ENCODE measurements around the gene TEX22. TPM values are rescaled to one million over a fixed set of nuclear protein-coding genes. Genes with fewer than 3 reads are reported as not detected.

Gene TEX22
- total RNA-seq, 4 donors from 2014 or later: 0.41 TPM; not detected in 3

DNA sequence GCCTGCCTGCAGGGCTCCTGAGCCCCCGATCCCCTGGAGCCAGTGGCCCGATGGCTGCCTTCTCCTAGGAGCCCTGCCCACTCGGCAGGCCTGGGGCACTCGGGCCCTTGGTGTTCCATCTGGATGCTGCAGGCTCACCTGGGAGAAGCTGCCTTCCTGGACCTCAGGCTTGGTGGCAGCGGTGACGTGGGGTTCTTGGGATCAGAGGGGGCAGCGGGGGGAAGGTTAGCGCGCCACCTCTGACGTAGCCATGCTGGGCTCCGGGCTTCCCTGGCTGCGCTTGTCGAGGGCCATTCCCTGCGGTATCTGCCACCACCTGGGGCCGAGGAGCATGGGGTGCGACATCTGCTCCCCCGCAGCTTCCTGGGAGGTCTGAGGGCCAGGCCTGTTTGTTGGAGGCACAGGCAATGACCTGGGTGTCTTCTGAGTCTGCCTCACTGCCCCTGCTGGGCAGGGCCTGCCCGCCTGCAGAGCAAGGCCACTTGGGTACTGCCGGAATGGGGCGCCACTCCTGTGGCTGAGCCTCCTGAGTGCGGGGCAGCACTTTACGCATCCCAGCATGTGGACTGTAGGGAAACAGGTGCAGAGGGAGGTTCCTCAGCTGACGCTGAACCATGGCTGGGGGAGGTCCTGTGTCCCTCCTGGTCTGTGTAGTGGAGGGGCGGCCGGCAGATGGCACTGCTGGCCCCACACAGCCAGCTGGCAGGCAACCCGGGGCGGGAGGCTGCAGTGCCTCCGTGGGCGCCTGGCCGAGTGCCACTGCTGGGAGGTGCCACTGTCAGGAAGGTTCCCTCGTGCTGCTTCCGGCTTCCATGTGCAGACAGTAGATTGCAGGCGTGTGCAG, 41.6 kb downstream of the TEX22 start:
- Histone ChIP-seq H3K27ac (no peak overlapping the region), H3K4me3 (no peak overlapping the region), H3K27me3 (no peaks in the 10 kb centered on the region), H3K4me1 (no peaks in the 10 kb centered on the region), H3K36me3 (no peaks in the 10 kb centered on the region), H3K9me3 (no peaks in the 10 kb centered on the region)
- 91% methylated on average over 32 of the region's 33 CpGs; no CpG with 5 or more reads in 1 of the 2 donors for WGBS, 2 donors (ENCODE audit: low coverage in 1 of 2)
- in situ Hi-C loops (cut with MboI; ENCODE audit: low pct_ligation_motif_present in 1 of 4, low pct_unique_long_range_greater_than_20kb in 1 of 4, low sequenced_read_pairs in 3 of 4): no loop called here
- intact Hi-C loops (cut with DNase I; ENCODE audit: low total_unique reads): loop anchor here (10.0 kb wide), 1 partner anchor 65 kb away; no protein-coding TSS in a partner anchor
- no peak for DNase-seq
- no peak for TF ChIP-seq EP300 (IDR thresholded peaks at IDR 0.05; ENCODE audit: low read depth)
- TF ChIP-seq, protein P1, sequence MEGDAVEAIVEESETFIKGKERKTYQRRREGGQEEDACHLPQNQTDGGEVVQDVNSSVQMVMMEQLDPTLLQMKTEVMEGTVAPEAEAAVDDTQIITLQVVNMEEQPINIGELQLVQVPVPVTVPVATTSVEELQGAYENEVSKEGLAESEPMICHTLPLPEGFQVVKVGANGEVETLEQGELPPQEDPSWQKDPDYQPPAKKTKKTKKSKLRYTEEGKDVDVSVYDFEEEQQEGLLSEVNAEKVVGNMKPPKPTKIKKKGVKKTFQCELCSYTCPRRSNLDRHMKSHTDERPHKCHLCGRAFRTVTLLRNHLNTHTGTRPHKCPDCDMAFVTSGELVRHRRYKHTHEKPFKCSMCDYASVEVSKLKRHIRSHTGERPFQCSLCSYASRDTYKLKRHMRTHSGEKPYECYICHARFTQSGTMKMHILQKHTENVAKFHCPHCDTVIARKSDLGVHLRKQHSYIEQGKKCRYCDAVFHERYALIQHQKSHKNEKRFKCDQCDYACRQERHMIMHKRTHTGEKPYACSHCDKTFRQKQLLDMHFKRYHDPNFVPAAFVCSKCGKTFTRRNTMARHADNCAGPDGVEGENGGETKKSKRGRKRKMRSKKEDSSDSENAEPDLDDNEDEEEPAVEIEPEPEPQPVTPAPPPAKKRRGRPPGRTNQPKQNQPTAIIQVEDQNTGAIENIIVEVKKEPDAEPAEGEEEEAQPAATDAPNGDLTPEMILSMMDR (IDR thresholded peaks at IDR 0.05): no peak
- no peak for TF ChIP-seq POLR2AphosphoS5 (IDR thresholded peaks at IDR 0.05)
- TF ChIP-seq POLR2A (IDR thresholded peaks at IDR 0.05): no peak

DNA sequence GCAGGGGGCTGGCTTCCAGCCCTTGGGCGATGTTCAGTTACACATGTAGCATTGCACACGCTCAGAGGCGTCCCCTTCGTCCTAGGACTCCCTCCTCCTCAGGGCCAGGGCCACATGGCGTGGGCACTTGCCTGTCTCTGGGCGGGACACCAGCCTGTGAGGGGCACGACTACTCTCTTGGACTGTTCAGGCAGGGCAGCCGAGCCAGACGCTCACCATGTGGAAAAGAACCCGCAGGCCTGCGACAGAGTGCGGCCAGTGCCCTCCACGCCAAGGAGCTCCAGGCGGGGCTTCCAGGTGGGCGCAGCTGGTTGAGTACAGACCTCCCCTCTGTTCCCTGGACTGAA, 42.2 kb downstream of the TEX22 start:
- 97% methylated on average over 15 of the region's 15 CpGs; no CpG with 5 or more reads in 1 of the 2 donors for WGBS, 2 donors (ENCODE audit: low coverage in 1 of 2)
- TF ChIP-seq EP300 (IDR thresholded peaks at IDR 0.05; ENCODE audit: low read depth): no peak
- Histone ChIP-seq H3K4me1 (no peaks in the 10 kb centered on the region), H3K4me3 (no peak overlapping the region), H3K27me3 (no peaks in the 10 kb centered on the region), H3K27ac (no peak overlapping the region), H3K9me3 (no peaks in the 10 kb centered on the region), H3K36me3 (no peaks in the 10 kb centered on the region)
- no peak for DNase-seq
- intact Hi-C loops (cut with DNase I; ENCODE audit: low total_unique reads): loop anchor here (10.0 kb wide), 1 partner anchor 66 kb away; no protein-coding TSS in a partner anchor
- in situ Hi-C loops (cut with MboI; ENCODE audit: low pct_ligation_motif_present in 1 of 4, low pct_unique_long_range_greater_than_20kb in 1 of 4, low sequenced_read_pairs in 3 of 4): no loop called here

DNA sequence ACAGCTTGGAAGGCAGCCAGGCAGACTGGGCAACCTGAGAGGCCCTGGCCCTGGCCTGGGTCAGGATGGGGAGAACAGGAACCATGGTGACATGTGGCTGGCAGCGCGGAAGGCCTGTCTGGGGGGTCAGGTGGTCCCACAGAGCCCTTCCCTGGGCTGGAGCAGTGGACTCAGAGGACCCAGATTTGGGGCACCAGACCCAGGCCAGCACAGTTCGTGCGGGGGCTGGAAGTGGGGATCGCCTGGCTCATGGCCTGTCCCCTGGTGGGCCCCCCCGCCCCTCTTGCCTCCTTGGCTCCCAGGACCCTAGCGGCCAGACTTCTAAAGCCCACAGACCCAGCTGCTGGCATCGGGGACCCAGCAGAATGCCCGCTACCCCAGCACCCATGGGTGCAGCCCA, 42.7 kb downstream of the TEX22 start:
- DNase-seq: no peak
- Histone ChIP-seq H3K27me3 (no peaks in the 10 kb centered on the region), H3K4me3 (no peak overlapping the region), H3K27ac (no peak overlapping the region), H3K36me3 (no peaks in the 10 kb centered on the region), H3K9me3 (no peaks in the 10 kb centered on the region), H3K4me1 (no peaks in the 10 kb centered on the region)
- intact Hi-C loops (cut with DNase I; ENCODE audit: low total_unique reads) (loop anchor here (10.0 kb wide), 1 partner anchor 66 kb away; no protein-coding TSS in a partner anchor), in situ Hi-C loops (cut with MboI; ENCODE audit: low pct_ligation_motif_present in 1 of 4, low pct_unique_long_range_greater_than_20kb in 1 of 4, low sequenced_read_pairs in 3 of 4) (no loop called here)
- TF ChIP-seq POLR2AphosphoS5 (IDR thresholded peaks at IDR 0.05): no peak
- TF ChIP-seq, protein P1 (IDR thresholded peaks at IDR 0.05): no peak
- 94% methylated on average over 5 of the region's 9 CpGs; no CpG with 5 or more reads in 1 of the 2 donors for WGBS, 2 donors (ENCODE audit: low coverage in 1 of 2)

DNA sequence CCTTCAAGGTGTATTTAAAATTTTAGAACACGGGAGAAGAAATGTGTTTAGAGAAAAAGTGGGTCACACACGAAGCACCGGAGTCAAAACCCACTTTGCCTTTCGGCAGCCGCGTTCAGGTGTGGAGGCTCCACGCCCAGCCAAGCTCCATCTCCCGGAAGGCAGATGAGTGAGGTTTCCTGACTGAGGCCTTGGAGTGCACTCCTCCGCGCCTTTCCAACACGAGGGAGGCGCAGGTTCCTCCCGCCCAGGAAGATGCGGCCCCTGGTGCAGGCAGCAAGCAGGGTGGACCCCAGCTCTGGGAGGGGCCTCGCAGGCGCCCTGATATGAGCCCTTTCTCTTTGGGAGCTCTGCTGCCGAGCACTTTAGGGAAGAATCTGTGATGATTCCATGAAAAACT, 43.8 kb downstream of the TEX22 start:
- Histone ChIP-seq H3K4me1 (no peaks in the 10 kb centered on the region), H3K27me3 (no peaks in the 10 kb centered on the region), H3K9me3 (no peaks in the 10 kb centered on the region), H3K4me3 (no peak overlapping the region), H3K27ac (no peak overlapping the region), H3K36me3 (no peaks in the 10 kb centered on the region)
- DNase-seq: no peak
- WGBS, 2 donors (ENCODE audit: low coverage in 1 of 2): 62 to 79% methylated on average over 2 to 17 of the region's 17 CpGs
- TF ChIP-seq, protein P1 (IDR thresholded peaks at IDR 0.05): no peak
- TF ChIP-seq POLR2AphosphoS5 (IDR thresholded peaks at IDR 0.05): no peak
- TF ChIP-seq EP300 (IDR thresholded peaks at IDR 0.05; ENCODE audit: low read depth): no peak
- TF ChIP-seq POLR2A (IDR thresholded peaks at IDR 0.05): no peak
- in situ Hi-C loops (cut with MboI; ENCODE audit: low pct_ligation_motif_present in 1 of 4, low pct_unique_long_range_greater_than_20kb in 1 of 4, low sequenced_read_pairs in 3 of 4) (no loop called here), intact Hi-C loops (cut with DNase I; ENCODE audit: low total_unique reads) (loop anchor here (10.0 kb wide), 1 partner anchor 67 kb away; no protein-coding TSS in a partner anchor)
